Measurements from ENCODE around the gene RALGPS1. TPM values are rescaled to one million over a fixed set of nuclear protein-coding genes. Genes with fewer than 3 reads are reported as not detected.

RALGPS1 gene
- total RNA-seq, 1 experiment from 2014 or later: 0.42 TPM

- no peak for DNase-seq (ENCODE audit: low read depth)
Observed at GRCh38 chr9:127050152-127050551, 135.6 kb downstream of the RALGPS1 start.

GRCh38 chr9:127050591-127051001, 136.0 kb downstream of the RALGPS1 start:
- DNase-seq (ENCODE audit: low read depth): no peak

- no peak for DNase-seq (ENCODE audit: low read depth)
Observed at GRCh38 chr9:127051881-127052595, 137.5 kb downstream of the RALGPS1 start.

GRCh38 chr9:127053057-127053821, 138.7 kb downstream of the RALGPS1 start:
- DNase-seq (ENCODE audit: low read depth): no peak

- DNase-seq (ENCODE audit: low read depth): no peak
Observed at GRCh38 chr9:127053960-127054359, 139.4 kb downstream of the RALGPS1 start.

- DNase-seq (ENCODE audit: low read depth): no peak
Observed at GRCh38 chr9:127055745-127056402, 141.3 kb downstream of the RALGPS1 start.

GRCh38 chr9:127056446-127056845, 141.9 kb downstream of the RALGPS1 start:
- no peak for DNase-seq (ENCODE audit: low read depth)

GRCh38 chr9:127058011-127058644, 143.5 kb downstream of the RALGPS1 start:
- DNase-seq (ENCODE audit: low read depth): no peak

GRCh38 chr9:127058645-127059021, 144.1 kb downstream of the RALGPS1 start:
- peak; percentile 40 for DNase-seq (ENCODE audit: low read depth)

GRCh38 chr9:127059030-127059429, 144.4 kb downstream of the RALGPS1 start:
- peak; percentile 29 for DNase-seq (ENCODE audit: low read depth)

- DNase-seq (ENCODE audit: low read depth): no peak
Observed at GRCh38 chr9:127059765-127060361, 145.3 kb downstream of the RALGPS1 start.

GRCh38 chr9:127061411-127061810, 146.8 kb downstream of the RALGPS1 start:
- no peak for DNase-seq (ENCODE audit: low read depth)

- no peak for DNase-seq (ENCODE audit: low read depth)
Observed at GRCh38 chr9:127064335-127064734, 149.8 kb downstream of the RALGPS1 start.

- DNase-seq (ENCODE audit: low read depth): peak; percentile 84
Observed at GRCh38 chr9:127065592-127065991, 151.0 kb downstream of the RALGPS1 start.

GRCh38 chr9:127066060-127066850, 151.7 kb downstream of the RALGPS1 start:
- DNase-seq (ENCODE audit: low read depth): no peak

- no peak for DNase-seq (ENCODE audit: low read depth)
Observed at GRCh38 chr9:127066851-127067136, 152.2 kb downstream of the RALGPS1 start.

- no peak for DNase-seq (ENCODE audit: low read depth)
Observed at GRCh38 chr9:127067603-127068220, 153.1 kb downstream of the RALGPS1 start.

- no peak for DNase-seq (ENCODE audit: low read depth)
Observed at GRCh38 chr9:127074561-127075548, 160.3 kb downstream of the RALGPS1 start.
